ENCODE data around the gene FBXO5.

- no peak for TF ChIP-seq CTCF (IDR thresholded peaks at IDR 0.05)
- TF ChIP-seq POLR2A (IDR thresholded peaks at IDR 0.05): no peak
Measured at GRCh38 chr6:152941746-152942145, 41.1 kb downstream of the FBXO5 start.

Measured in ovary (tissue), 3 donors.